ENCODE data around the gene ZNF846.
"Not testable (repeated sequence)": the region's sequence is repeated elsewhere in the genome, so short reads cannot be mapped to it uniquely, and the experiment has no call there.

ZNF846 gene

DNA sequence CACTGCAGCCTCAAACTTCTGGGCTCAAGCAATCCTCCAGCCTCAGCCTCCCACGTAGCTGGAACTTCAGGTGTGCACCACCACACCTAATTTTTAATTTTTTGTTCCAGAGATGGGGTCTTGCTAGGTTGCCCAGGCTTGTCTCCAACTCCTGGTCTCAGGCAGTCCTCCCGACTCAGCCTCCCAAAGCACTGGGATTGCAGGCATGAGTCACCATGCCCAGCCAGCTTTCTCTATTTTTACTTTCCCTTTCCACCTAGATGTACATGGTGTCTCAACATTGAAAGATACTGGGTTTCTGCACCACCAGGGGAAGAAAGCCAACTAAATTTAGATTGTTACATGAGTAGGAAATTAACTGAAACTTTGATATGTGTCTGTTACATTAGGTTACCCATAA lies 13.8 kb upstream of the ZNF846 start:
- DNase-seq = no peak

DNA sequence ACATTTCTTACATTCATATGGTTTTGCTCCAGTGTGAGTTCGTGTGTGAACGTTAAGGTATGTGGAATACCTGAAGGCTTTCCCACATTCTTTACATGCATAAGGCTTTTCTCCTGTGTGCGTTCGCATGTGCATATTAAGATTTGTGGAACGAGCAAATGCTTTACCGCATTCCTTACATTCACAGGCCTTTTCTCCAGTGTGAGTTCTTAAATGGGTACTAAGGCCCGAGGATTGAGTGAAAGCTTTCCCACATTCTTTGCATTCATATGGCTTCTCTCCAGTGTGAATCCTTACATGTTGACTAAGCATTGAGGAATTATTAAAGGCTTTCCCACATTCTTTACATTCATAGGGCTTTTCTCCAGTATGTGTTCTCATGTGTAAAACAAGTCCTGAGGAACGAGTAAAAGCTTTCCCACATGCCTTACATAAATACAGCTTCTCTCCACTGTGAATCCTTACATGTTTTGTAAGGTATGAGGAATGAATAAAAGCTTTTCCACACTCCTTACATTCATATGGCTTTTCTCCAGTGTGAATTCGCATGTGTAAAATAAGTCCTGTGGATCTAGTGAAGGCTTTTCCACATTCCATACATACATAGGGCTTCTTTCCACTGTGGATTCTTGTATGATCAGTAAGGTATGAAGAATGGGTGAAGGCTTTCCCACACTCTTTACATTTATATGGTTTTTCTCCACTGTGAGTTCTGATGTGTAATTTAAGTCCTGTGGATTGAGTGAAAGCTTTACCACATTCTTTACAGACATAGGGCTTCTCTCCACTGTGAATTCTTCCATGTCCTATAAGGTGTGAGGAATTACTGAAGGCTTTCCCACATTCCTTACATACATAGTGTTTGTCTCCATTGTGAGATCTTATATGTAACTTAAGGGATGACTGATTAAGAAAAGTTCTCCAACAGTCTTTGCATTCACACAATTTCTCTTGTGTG lies 10.7 kb downstream of the ZNF846 start:
- DNase-seq = no peak

DNA sequence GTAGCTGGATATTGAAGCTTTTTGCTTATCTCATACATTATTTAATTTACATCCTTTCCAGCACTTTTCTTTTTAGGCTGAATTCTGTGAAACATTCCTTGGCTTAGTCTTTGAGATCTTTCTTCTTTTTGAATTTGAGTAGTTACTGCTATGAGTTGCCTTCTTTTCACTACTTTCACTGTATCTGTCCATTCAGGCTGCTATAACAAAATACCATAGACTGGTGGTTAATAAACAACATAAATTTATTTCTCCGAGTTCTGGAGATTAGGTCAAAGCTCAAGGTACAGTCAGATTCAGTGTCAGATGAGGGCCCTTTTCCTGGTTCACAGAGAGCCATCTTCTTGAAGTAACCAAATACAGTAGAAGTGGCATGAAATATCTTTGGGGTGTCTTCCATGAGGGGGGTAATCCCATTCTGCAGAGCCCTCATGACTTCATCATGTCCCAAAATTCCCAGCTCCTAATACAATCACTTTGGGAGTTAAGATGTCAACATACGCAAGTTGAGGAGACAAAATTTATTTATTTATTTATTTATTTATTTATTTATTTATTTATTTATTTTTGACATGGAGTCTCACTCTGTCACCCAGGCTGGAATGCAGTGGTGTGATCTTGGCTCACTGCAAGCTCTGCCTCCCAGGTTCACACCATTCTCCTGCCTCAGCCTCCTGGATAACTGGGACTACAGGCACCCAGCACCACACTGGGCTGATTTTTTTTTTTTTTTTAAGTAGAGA lies 15.7 kb downstream of the ZNF846 start:
- DNase-seq = no peak

DNA sequence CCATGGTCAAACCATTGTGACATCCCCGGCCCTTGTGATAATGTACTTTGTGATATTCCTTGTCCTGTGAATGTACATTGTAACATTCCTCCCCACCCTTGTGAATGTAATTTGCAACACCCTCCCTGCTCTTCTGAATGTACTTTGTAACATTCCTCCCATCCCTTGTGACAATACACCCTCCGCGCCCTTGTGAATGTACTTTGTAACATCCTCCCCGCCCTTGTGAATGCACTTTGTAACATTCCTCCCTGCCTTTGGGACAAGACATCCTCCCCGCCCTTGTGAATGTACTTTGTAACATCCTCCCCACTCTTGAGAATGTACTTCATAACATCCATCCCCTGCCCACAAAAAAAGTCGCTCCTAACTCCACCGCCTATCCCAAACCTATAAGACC lies 17.1 kb downstream of the ZNF846 start:
- no peak for DNase-seq

DNA sequence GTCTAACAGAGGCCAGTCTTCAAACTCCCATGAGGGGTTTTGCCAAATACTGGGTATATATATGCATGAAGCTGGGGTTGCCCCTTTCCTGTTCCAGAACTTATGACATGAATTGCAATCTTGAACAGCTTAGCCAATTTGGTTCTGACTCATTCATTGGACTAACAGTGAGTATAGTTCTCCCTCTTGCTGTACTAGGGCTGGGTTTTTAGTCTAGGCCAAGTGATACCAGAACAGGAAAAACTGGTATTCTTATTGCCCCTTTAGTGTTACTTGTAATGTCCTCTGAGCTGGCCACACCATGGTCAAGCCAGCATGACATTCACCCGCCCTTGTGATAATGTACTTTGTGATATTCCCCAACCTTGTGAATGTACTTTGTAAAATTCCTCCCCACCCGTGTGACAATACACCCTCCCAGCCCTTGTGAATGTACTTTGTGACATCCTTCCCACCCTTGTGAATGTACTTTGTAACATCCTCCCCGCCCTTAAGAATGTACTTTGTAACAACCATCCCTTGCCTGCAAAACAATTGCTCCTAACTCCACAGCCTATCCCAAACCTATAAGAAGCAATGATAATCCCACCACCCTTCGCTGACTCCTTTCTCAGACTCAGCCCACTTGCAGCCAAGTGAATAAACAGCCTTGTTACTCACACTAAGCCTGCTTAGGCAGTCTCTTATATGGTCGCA lies 26.9 kb downstream of the ZNF846 start:
- no peak for DNase-seq

DNA sequence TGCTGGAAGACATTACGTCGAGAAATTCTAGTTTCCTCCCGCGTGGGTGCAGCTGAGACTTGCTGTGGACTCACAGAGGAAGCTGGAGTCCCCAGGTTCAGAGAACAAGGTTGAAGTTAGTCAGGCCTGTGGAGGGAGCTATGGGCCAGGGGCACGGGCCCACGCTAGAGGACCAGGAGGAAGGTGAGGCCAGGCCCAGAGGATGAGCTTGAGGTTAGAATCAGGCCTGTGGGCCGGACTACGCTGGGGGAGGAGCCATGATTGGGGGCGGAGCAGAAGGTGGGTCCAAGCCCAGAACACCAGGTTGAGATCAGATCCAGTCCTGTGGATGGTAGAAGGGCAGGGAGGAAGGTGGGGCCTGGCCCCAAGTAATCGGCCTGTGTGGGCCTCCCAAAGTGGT lies 32.6 kb downstream of the ZNF846 start:
- no peak for DNase-seq

DNA sequence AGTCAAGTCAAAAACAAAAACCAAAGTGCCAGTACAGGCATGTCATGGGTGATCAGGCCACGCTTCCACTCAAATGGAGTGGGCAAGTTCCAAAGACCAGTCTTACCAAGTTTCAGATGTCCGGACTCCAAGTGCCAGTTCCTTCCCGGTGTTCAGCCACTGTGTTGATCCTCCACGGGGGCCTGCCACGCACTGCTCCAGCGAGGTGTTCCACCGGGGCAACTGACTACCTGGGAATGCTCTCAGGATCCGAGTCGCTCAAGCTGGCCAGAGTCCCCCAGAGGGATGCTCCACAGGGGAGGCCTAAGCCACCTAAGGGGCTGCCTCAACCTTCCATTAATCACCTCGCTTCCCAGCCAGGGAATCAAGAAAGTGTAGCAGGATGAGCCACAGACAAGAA lies 38.5 kb downstream of the ZNF846 start:
- not testable (repeated sequence) for DNase-seq

DNA sequence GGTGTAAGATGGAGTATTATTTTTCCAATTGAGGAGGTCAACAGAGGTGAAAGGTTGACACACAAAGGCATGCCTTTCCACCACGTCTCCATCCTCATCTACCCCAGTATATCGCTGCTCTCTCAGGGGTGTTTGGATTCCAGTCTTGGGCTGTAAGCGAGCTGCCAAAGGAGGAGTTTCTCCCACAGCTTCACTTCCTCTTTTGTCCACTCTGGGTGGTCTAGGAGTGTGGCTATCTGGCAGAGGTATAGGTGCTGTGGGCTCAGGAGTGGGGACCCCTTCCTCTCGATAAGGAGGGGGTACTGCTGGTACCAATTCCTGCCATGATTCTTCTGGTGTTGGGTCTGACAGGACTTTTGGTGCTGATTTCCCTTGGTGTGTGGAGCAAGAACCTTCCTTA lies 39.4 kb downstream of the ZNF846 start:
- DNase-seq = no peak

DNA sequence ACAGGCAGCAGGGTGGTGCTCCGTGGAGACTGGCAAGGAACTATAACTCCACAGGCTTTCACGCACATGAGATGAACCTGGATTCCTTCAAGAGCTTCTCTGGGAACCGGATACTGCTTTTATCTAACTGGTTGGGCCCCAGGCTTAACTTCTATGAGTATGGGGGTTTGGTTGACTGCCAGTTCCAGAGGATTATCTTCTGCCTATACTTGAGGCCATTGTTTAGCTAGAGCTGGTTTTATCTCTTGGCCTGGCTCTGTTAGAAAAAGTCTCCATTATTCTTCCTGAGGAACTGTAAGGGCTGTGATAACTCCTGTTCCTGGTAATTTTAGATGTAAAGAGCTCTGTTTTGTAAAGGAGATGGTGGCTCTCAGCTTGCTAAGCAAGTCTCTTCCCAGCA lies 40.9 kb downstream of the ZNF846 start:
- no peak for DNase-seq

DNA sequence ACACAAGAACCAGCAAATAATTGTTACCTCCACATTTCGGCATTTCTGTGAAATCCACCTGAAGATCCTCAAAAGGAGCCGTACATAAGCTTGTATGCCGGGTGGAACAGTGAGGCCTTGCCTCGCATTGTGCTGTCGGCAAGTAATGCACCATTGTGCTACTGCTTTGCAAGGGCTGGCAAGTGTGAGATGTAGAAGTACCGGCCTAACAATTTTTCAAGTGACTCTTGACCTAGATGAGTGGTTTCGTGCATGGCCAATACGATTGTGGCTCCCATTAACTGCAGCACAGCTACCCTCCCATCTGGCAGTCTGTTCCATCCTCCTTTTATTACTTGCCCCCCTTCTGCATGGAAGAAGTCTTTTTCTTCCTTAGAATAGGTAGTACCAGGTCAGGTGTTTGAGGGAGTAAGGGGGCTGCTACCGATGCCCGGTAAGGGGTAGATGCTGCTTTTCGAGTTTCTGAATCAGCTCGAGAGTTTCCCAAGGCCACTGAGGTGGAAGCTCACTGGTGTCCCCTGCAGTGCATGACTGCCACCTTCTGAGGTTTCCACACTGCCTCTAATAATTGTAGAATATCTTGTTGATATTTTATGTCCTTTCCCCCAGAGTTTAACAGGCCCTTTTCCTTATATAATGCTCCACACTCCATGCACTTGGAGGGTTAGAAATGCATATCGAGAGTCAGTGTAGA lies 42.9 kb downstream of the ZNF846 start:
- not testable (repeated sequence) for DNase-seq

DNA sequence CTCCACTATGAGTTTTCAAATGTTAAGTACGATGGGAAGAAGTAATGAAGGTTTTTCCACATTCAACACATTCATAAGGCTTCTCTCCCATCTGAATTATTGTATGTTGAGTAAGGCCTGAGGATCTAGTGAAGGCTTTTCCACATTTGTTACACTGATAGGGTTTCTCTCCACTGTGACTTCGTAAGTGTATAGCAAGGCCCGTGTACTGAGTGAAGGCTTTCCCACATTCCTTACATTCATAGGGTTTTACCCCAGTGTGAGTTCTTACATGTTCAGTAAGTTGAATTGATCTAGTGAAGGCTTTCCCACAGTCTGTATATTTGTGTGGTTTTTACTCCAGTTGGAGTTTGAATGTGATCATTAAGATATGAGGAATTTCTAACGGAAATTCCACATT lies 44.4 kb downstream of the ZNF846 start:
- no peak for DNase-seq

DNA sequence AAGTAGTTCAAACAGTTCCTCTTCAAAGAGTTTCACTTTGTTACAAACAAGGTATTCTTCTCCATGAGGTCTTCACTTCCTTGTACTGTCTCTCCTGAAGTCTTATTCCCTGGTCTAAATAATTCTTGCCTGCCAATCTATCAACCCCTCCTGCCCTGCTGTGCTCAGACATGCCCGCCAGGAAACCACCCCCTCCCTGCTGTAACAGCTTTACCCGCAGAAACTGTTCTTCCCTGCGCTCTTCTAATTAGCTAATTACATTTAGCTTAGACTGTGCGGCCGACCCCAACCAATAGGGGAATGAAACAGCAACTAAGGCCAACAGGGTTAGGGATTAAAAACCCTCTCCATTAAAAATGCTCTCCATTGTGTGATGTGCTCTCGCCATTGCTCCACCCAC lies 46.7 kb downstream of the ZNF846 start:
- DNase-seq = no peak

DNA sequence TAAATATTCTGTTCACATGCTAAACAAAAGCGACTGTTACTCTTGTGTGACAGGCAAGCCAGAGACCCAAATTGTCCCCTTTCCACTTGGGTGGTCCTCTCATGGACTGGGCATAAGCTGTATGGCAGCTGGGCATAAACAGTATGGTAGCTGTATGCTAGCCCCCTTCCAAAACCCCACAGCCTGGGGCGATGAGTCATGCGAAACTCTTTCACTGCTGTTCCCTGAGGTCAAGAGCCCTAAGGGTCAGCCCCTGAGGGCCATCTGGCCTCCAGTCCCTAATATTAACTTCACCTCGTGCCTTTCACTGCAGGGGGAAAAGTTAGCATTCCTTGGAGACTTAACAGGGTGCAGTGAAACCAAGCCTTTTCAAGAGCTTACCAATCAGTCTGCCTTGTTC lies 48.0 kb downstream of the ZNF846 start:
- DNase-seq = no peak

DNA sequence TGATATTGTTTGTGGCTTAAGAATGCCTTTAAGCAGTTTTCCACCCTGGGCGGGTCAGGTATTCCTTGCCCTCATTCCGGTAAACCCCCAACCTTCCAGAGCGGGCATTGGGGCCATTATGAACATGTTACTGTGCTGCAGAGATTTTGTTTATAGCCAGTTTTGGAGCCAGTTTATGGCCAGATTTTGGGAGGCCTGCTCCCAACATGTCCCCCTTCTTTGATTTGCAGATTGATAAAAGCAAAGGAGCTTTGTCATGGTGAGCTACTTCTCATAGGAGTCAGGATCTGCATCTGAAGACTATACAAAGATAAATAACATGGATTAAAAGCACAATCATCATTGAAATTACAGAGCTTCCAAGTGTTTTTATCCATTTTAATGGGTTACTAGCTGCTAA lies 56.7 kb downstream of the ZNF846 start:
- no peak for DNase-seq

DNA sequence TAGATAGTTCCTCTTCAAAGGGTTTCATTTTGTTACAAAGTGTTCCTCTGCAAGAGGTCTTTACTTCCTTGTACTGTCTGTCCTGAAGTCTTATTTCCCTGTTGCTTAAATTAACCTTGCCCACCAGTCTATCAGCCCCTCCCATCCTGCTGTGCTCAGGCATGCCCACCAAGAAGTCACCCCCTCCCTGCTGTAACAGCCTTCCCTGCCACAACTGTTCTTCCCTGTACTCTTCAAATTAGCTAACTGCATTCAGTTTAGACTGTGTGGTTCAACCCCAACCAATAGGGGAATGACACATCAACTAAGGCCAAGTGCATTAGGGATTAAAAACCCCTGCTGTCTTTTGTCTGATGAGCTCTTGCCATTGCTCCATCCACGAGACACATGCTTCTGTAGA lies 59.2 kb downstream of the ZNF846 start:
- DNase-seq = no peak

DNA sequence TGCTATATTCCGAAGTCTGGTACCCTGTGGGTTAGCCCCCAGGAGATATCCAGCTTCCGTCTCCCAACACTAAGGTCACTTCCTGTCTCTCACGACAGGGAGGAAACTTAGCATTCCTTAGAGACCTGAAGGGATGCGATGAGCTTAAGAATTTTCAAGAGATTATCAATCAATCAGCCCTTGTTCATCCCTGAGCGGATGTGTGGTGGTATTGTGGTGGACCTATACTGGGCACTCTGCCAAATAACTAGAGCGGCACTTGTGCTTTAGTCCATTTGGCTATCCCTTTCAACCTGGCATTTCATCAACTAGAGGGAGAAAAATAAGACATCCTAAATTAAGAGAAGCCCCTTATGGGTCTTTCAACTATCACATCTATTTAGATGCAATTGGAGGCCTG lies 62.7 kb downstream of the ZNF846 start:
- DNase-seq = no peak

DNA sequence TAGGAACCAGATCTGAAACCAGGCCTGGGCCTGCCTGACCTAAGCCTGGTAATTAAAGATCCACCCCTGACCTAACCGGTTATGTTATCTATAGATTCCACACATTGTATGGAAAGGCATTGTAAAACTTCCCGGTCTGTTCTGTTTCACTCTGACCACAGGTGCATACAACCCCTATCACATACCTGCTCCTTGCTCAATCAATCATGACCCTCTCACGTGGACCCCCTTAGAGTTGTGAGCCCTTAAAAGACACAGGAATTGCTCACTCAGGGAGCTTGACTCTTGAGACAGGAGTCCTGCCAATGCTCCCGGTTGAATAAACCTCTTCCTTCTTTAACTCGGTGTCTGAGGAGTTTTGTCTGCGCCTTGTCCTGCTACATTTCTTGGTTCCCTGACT lies 66.4 kb downstream of the ZNF846 start:
- DNase-seq = no peak
